RWPE2 (cell line): ENCODE data around the gene HHIPL2.
A peak's percentile ranks its signal among the peaks of the same experiment; 100 is the strongest.

ENCODE experiments used
- ATAC-seq: fragments of 200-7000 bp; cut with Tn5 transposase; 3 replicates; pipeline ENCODE4 v1.9.1; 2021; ENCODE audit warnings: low read depth
- DNase-seq: peaks from one replicate; pipeline ENCODE4 v3.0.0-alpha.2; 2020; ENCODE audit warnings: low spot score
- H3K27ac ChIP-seq: fragments of 450-650 bp; 2 replicates; pipeline ENCODE4 v1.5.1; 2017; ENCODE audit warnings: mild to moderate bottlenecking; ENCODE audit not compliant: poor library complexity, severe bottlenecking
- H3K27me3 ChIP-seq: fragments of 250-450 bp; sonication (Bioruptor Pico); 2 replicates; pipeline ENCODE4 v1.5.1; 2021; ENCODE audit warnings: mild to moderate bottlenecking, moderate library complexity; ENCODE audit not compliant: insufficient read depth, poor library complexity, severe bottlenecking
- H3K36me3 ChIP-seq: fragments of 250-450 bp; sonication (Bioruptor Pico); 2 replicates; pipeline ENCODE4 v1.5.1; 2020; ENCODE audit warnings: low read depth, mild to moderate bottlenecking, moderate library complexity
- H3K4me1 ChIP-seq: fragments of 250-450 bp; sonication (Bioruptor Pico); 2 replicates; pipeline ENCODE4 v1.5.1; 2021; ENCODE audit warnings: mild to moderate bottlenecking, moderate library complexity; ENCODE audit not compliant: insufficient read depth, poor library complexity, severe bottlenecking
- H3K4me3 ChIP-seq: fragments of 250-450 bp; sonication (Bioruptor Pico); 2 replicates; pipeline ENCODE4 v1.5.1; 2021; ENCODE audit warnings: mild to moderate bottlenecking, moderate library complexity; ENCODE audit not compliant: severe bottlenecking
- H3K9me3 ChIP-seq: fragments of 250-450 bp; sonication (Bioruptor Pico); 2 replicates; pipeline ENCODE4 v1.5.1; 2021; ENCODE audit warnings: mild to moderate bottlenecking, moderate library complexity; ENCODE audit not compliant: severe bottlenecking
- TF ChIP-seq, protein P1 (sequence below): fragments of 450-650 bp; IDR thresholded peaks from one replicate; pipeline ENCODE4 v1.5.1; 2017; ENCODE audit warnings: mild to moderate bottlenecking, moderate library complexity; ENCODE audit not compliant: poor library complexity, severe bottlenecking

HHIPL2 gene

DNA sequence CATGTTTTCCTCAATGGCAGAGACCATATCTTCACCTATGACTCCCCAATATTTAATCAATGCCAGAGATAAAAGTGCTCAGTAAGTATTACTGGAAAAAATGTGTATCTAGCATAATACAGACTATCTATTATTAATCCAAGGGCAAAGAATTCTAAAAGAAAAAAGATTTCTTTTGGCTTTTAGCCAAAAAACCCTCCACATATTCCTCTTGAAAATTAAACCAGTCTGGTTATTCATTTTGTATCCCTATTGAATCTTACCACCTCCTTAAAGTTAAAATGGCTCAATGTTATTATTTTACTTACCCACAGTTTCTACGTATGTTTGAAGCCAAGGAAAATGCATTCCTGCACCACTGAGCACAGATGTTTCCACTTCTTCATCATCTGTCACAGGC, 40.2 kb upstream of the HHIPL2 start:
- ATAC-seq, result no peak
- Histone ChIP-seq H3K27me3 (no peaks in the 10 kb centered on the region), H3K27ac (no peak overlapping the region), H3K9me3 (no peaks in the 10 kb centered on the region), H3K4me3 (no peak overlapping the region), H3K36me3 (peaks cover 18% of the 10 kb centered on the region), H3K4me1 (no peaks in the 10 kb centered on the region)
- TF ChIP-seq, protein P1, sequence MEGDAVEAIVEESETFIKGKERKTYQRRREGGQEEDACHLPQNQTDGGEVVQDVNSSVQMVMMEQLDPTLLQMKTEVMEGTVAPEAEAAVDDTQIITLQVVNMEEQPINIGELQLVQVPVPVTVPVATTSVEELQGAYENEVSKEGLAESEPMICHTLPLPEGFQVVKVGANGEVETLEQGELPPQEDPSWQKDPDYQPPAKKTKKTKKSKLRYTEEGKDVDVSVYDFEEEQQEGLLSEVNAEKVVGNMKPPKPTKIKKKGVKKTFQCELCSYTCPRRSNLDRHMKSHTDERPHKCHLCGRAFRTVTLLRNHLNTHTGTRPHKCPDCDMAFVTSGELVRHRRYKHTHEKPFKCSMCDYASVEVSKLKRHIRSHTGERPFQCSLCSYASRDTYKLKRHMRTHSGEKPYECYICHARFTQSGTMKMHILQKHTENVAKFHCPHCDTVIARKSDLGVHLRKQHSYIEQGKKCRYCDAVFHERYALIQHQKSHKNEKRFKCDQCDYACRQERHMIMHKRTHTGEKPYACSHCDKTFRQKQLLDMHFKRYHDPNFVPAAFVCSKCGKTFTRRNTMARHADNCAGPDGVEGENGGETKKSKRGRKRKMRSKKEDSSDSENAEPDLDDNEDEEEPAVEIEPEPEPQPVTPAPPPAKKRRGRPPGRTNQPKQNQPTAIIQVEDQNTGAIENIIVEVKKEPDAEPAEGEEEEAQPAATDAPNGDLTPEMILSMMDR, result no peak
- DNase-seq, result no peak

DNA sequence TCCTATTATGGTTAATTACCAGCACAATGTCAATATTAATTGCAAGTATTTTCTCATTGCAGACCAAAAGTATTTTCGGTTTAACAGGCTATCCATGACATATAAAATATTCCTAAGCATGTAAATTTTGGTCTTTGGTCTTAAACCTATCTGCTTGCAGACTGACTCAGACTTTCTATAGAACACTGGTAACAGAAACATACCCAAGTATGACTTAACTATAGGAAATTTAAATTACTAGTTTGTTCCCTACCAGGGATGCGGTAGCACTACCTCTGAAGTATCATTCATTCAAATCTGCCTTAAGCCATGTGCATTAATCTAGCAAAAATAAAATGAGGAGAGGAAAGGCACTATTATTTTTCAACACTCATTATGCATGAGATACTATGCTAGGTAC, 38.9 kb upstream of the HHIPL2 start:
- ATAC-seq, result no peak
- Histone ChIP-seq H3K27me3 (no peaks in the 10 kb centered on the region), H3K4me1 (peaks cover 8% of the 10 kb centered on the region), H3K36me3 (peaks cover 27% of the 10 kb centered on the region), H3K9me3 (no peaks in the 10 kb centered on the region), H3K27ac (no peak overlapping the region), H3K4me3 (no peak overlapping the region)
- TF ChIP-seq, protein P1, result no peak
- DNase-seq, result no peak

DNA sequence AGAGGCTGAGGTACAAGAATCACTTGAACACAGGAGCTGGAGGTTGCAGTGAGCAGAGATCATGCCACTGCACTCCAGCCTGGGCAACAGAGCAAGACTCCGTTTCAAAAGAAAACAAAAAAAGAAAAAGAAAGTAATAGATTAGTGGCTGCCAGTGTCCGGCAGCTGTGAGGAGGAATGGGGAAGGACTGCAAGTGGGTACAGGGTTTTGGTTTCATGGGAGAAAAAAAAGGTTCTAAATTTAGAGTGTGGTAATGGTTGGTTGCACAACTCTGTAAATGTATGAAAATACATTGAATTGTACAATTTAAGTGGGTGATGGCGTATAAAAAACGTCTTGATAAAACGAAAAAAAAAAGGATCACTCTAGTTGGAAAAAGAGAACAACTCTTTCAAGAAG, 35.2 kb upstream of the HHIPL2 start:
- Histone ChIP-seq H3K27ac (peak overlapping the region; percentile 54), H3K4me1 (peaks cover 8% of the 10 kb centered on the region), H3K9me3 (no peaks in the 10 kb centered on the region), H3K27me3 (no peaks in the 10 kb centered on the region), H3K36me3 (peaks cover 21% of the 10 kb centered on the region), H3K4me3 (no peak overlapping the region)
- DNase-seq, result no peak
- no peak for ATAC-seq
- TF ChIP-seq, protein P1, result no peak

DNA sequence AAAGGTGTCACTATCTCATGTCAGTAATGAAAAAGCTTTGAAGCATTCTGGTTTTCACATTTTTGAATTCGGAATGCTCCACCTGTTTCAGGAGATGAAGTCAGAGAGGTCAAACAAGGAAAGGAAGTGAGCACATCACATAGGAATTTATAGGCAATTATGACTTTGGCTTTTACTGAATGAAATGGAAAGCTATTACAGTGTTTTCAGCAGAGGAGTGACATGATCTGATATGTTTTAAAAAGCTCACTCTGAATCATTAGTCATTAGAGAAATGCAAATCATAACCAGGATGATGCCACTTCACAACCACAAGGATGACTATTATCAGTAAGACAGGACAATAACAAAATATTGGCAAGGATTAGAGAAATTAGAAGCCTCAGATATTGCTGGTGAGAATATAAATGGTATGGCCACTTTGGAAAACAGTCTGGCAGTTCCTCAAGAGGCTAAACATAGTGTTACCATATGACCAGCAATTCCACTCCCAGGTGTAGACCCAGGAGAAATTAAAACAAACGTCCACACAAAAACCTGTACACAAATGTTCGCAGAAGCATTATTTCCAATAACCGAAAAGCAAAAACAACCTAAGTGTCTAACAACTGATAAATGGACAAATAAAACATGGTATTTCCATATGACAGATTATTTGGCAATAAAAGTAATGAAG, 34.3 kb upstream of the HHIPL2 start:
- Histone ChIP-seq H3K27me3 (no peaks in the 10 kb centered on the region), H3K36me3 (peaks cover 16% of the 10 kb centered on the region), H3K27ac (peak overlapping the region; percentile 54), H3K9me3 (no peaks in the 10 kb centered on the region), H3K4me1 (peaks cover 8% of the 10 kb centered on the region), H3K4me3 (no peak overlapping the region)
- ATAC-seq (peak; percentile 84), DNase-seq (no peak)
- TF ChIP-seq, protein P1, result no peak

DNA sequence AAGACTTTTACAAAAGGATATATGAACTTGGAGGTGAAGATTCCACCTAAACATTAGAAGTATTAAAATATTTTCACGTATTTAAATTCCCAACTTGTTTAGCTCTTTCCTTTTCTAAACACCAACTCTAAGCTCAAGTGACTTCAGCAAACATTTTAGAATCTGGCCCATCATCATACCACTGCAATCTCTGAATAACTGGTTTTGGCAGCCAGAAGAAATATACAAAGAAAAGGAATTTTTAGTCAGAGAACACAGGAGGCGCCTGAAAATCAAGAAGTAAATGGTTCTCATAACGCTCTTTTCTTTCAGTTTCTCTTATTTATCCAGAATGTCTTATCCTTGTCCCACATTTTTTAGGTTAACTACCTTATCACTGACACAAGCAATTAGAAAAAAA, 31.4 kb upstream of the HHIPL2 start:
- ATAC-seq (no peak), DNase-seq (no peak)
- Histone ChIP-seq H3K4me3 (no peak overlapping the region), H3K27me3 (no peaks in the 10 kb centered on the region), H3K9me3 (no peaks in the 10 kb centered on the region), H3K36me3 (peaks cover 16% of the 10 kb centered on the region), H3K4me1 (peaks cover 8% of the 10 kb centered on the region), H3K27ac (no peak overlapping the region)
- TF ChIP-seq, protein P1, result no peak
